HepG2 (cell line): ENCODE data around the gene MRPL58.

ENCODE experiments used
- AFF4 ChIP-seq: sonication (generic); formaldehyde crosslinking; IDR thresholded peaks from 2 replicates; pipeline ENCODE4 v1.4.0; 2020; ENCODE audit warnings: missing genetic modification reagents
- IRX3 ChIP-seq: sonication (generic); formaldehyde crosslinking; IDR thresholded peaks from 2 replicates; pipeline ENCODE4 v1.8.1; 2023; ENCODE audit warnings: mild to moderate bottlenecking, low read depth, missing genetic modification reagents, borderline replicate concordance
- NBN ChIP-seq: fragments of 450-650 bp; conservative IDR thresholded peaks from 2 replicates; pipeline ENCODE4 v1.6.1; 2017
- SIX1 ChIP-seq: sonication (generic); formaldehyde crosslinking; IDR thresholded peaks from 2 replicates; pipeline ENCODE4 v1.4.0; 2020; ENCODE audit warnings: missing genetic modification reagents, borderline replicate concordance
- TCF12 ChIP-seq, 2 experiments: fragments of 450-650 bp in 1 of 2; sonication (generic) in 1 of 2; formaldehyde crosslinking in 1 of 2; IDR thresholded peaks; 2 replicates each; pipeline versions ENCODE4 v1.6.1 to v1.8.0; 2017 to 2022; ENCODE audit warnings: antibody characterized with exemption in 1 of 2, mild to moderate bottlenecking in 1 of 2, missing genetic modification reagents in 1 of 2, moderate library complexity in 1 of 2
- TSC22D2 ChIP-seq: sonication (generic); formaldehyde crosslinking; IDR thresholded peaks from 2 replicates; pipeline ENCODE4 v1.5.1; 2020; ENCODE audit warnings: missing genetic modification reagents, mild to moderate bottlenecking, borderline replicate concordance
- ZNF18 ChIP-seq: sonication (generic); formaldehyde crosslinking; IDR thresholded peaks from 2 replicates; pipeline ENCODE4 v1.8.0; 2022; ENCODE audit warnings: mild to moderate bottlenecking, missing genetic modification reagents; ENCODE audit not compliant: insufficient replicate concordance
- ZNF329 ChIP-seq: sonication (generic); formaldehyde crosslinking; IDR thresholded peaks from 2 replicates; pipeline ENCODE4 v1.9.0; 2021; ENCODE audit warnings: low read depth, mild to moderate bottlenecking, missing genetic modification reagents

- TF ChIP-seq IRX3, result no peak
- TF ChIP-seq TCF12 (IDR thresholded peaks at IDR 0.05), result no peak
- no peak for TF ChIP-seq TCF12 (CRISPR knock-in tag; IDR thresholded peaks at IDR 0.05)
- no peak for TF ChIP-seq SIX1 (CRISPR knock-in tag)
- TF ChIP-seq TSC22D2 (CRISPR knock-in tag), result no peak
- TF ChIP-seq NBN, result no peak
- TF ChIP-seq ZNF329, result no peak
- TF ChIP-seq AFF4, result no peak
- no peak for TF ChIP-seq ZNF18
Observed at GRCh38 chr17:75013092-75013559, 656 bp downstream of the MRPL58 start.
